ENCODE data around the gene REEP6.
A peak's percentile ranks its signal among the peaks of the same experiment; 100 is the strongest.

The REEP6 gene

GRCh38 chr19:1460033-1460995 lies 30.7 kb upstream of the REEP6 start:
- H3K27me3 ChIP-seq (ENCODE audit: control insufficient read depth, insufficient read depth, low read length): peaks cover 24% of the 10 kb centered on the region
- no peak overlapping the region for H3K4me3 ChIP-seq (ENCODE audit: low read length)
- H3K9me3 ChIP-seq (replicated peaks; ENCODE audit: low read length): no peaks in the 10 kb centered on the region
- H3K36me3 ChIP-seq (ENCODE audit: insufficient read depth, low read length): no peaks in the 10 kb centered on the region
- H3K9ac ChIP-seq (ENCODE audit: low read depth, low read length): no peak overlapping the region
- H3K4me1 ChIP-seq (ENCODE audit: control insufficient read depth, insufficient read depth, low read length): no peaks in the 10 kb centered on the region
- H3K4me2 ChIP-seq (ENCODE audit: low read length): no peak overlapping the region

- no peak overlapping the region for H3K4me2 ChIP-seq (ENCODE audit: low read length)
- H3K4me3 ChIP-seq (ENCODE audit: low read length): no peak overlapping the region
- no peaks in the 10 kb centered on the region for H3K36me3 ChIP-seq (ENCODE audit: insufficient read depth, low read length)
- no peaks in the 10 kb centered on the region for H3K9me3 ChIP-seq (replicated peaks; ENCODE audit: low read length)
- peaks cover 12% of the 10 kb centered on the region for H3K27me3 ChIP-seq (ENCODE audit: control insufficient read depth, insufficient read depth, low read length)
- H3K9ac ChIP-seq (ENCODE audit: low read depth, low read length): no peak overlapping the region
- H3K4me1 ChIP-seq (ENCODE audit: control insufficient read depth, insufficient read depth, low read length): peaks cover 7% of the 10 kb centered on the region
Measured at GRCh38 chr19:1461862-1462261, 29.1 kb upstream of the REEP6 start.

DNA sequence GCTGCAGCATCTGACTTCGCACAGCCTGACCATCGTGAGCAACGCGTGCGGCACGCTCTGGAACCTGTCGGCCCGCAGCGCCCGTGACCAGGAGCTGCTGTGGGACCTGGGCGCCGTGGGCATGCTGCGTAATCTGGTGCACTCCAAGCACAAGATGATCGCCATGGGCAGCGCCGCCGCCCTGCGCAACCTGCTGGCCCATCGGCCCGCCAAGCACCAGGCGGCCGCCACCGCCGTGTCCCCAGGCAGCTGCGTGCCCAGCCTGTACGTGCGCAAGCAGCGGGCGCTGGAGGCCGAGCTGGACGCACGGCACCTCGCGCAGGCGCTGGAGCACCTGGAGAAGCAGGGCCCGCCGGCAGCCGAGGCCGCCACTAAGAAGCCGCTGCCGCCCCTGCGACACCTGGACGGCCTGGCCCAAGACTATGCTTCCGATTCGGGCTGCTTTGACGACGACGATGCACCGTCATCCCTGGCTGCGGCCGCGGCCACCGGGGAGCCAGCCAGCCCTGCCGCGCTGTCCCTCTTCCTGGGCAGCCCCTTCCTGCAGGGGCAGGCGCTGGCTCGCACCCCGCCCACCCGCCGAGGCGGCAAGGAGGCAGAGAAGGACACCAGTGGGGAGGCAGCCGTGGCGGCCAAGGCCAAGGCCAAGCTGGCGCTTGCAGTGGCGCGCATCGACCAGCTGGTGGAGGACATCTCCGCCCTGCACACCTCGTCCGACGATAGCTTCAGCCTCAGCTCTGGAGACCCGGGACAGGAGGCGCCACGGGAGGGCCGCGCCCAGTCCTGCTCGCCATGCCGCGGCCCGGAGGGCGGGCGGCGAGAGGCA lies 25.6 kb upstream of the REEP6 start:
- H3K9ac ChIP-seq (ENCODE audit: low read depth, low read length): no peak overlapping the region
- no peak overlapping the region for H3K4me3 ChIP-seq (ENCODE audit: low read length)
- H3K4me2 ChIP-seq (ENCODE audit: low read length): peak overlapping the region; percentile 12
- H3K4me1 ChIP-seq (ENCODE audit: control insufficient read depth, insufficient read depth, low read length): peaks cover 22% of the 10 kb centered on the region
- H3K9me3 ChIP-seq (replicated peaks; ENCODE audit: low read length): no peaks in the 10 kb centered on the region
- no peaks in the 10 kb centered on the region for H3K36me3 ChIP-seq (ENCODE audit: insufficient read depth, low read length)
- peaks cover 19% of the 10 kb centered on the region for H3K27me3 ChIP-seq (ENCODE audit: control insufficient read depth, insufficient read depth, low read length)

DNA sequence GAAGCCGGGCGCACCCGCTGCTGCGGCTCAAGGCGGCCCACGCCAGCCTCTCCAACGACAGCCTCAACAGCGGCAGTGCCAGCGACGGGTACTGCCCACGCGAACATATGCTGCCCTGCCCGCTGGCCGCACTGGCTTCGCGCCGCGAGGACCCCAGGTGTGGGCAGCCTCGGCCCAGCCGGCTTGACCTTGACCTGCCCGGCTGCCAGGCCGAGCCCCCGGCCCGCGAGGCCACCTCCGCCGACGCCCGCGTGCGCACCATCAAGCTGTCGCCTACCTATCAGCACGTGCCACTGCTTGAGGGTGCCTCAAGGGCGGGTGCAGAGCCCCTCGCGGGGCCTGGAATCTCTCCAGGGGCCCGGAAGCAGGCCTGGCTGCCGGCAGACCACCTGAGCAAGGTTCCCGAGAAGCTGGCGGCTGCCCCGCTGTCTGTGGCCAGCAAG lies 24.9 kb upstream of the REEP6 start:
- peaks cover 25% of the 10 kb centered on the region for H3K27me3 ChIP-seq (ENCODE audit: control insufficient read depth, insufficient read depth, low read length)
- H3K4me3 ChIP-seq (ENCODE audit: low read length): no peak overlapping the region

GRCh38 chr19:1466461-1467214 lies 24.3 kb upstream of the REEP6 start:
- Histone ChIP-seq H3K27me3 (ENCODE audit: control insufficient read depth, insufficient read depth, low read length) (peaks cover 31% of the 10 kb centered on the region), H3K4me2 (ENCODE audit: low read length) (no peak overlapping the region), H3K4me3 (ENCODE audit: low read length) (no peak overlapping the region), H3K36me3 (ENCODE audit: insufficient read depth, low read length) (no peaks in the 10 kb centered on the region), H3K4me1 (ENCODE audit: control insufficient read depth, insufficient read depth, low read length) (peaks cover 35% of the 10 kb centered on the region), H3K9ac (ENCODE audit: low read depth, low read length) (no peak overlapping the region), H3K9me3 (replicated peaks; ENCODE audit: low read length) (no peaks in the 10 kb centered on the region)

More for the DNA sequence above, 24.9 kb upstream of the REEP6 start:
- H3K36me3 ChIP-seq (ENCODE audit: insufficient read depth, low read length): no peaks in the 10 kb centered on the region
- H3K4me2 ChIP-seq (ENCODE audit: low read length): peak overlapping the region; percentile 12
- peaks cover 29% of the 10 kb centered on the region for H3K4me1 ChIP-seq (ENCODE audit: control insufficient read depth, insufficient read depth, low read length)
- H3K9ac ChIP-seq (ENCODE audit: low read depth, low read length): no peak overlapping the region
- no peaks in the 10 kb centered on the region for H3K9me3 ChIP-seq (replicated peaks; ENCODE audit: low read length)

DNA sequence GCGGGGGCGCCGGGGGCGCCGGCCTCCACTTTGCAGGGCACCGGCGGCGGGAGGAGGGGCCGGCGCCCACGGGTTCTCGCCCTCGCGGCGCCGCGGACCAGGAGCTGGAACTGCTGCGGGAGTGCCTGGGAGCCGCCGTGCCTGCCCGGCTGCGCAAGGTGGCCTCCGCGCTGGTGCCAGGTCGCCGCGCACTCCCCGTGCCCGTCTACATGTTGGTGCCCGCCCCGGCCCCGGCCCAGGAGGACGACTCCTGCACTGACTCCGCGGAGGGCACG lies 23.8 kb upstream of the REEP6 start:
- Histone ChIP-seq H3K36me3 (ENCODE audit: insufficient read depth, low read length) (no peaks in the 10 kb centered on the region), H3K4me2 (ENCODE audit: low read length) (peak overlapping the region; percentile 44), H3K9me3 (replicated peaks; ENCODE audit: low read length) (no peaks in the 10 kb centered on the region), H3K27me3 (ENCODE audit: control insufficient read depth, insufficient read depth, low read length) (peaks cover 36% of the 10 kb centered on the region), H3K4me3 (ENCODE audit: low read length) (no peak overlapping the region), H3K4me1 (ENCODE audit: control insufficient read depth, insufficient read depth, low read length) (peaks cover 37% of the 10 kb centered on the region), H3K9ac (ENCODE audit: low read depth, low read length) (no peak overlapping the region)

GRCh38 chr19:1467490-1468273 lies 23.3 kb upstream of the REEP6 start:
- Histone ChIP-seq H3K9ac (ENCODE audit: low read depth, low read length) (no peak overlapping the region), H3K4me2 (ENCODE audit: low read length) (peak overlapping the region; percentile 81), H3K4me3 (ENCODE audit: low read length) (peak overlapping the region; percentile 55), H3K9me3 (replicated peaks; ENCODE audit: low read length) (no peaks in the 10 kb centered on the region), H3K4me1 (ENCODE audit: control insufficient read depth, insufficient read depth, low read length) (peaks cover 37% of the 10 kb centered on the region), H3K36me3 (ENCODE audit: insufficient read depth, low read length) (no peaks in the 10 kb centered on the region), H3K27me3 (ENCODE audit: control insufficient read depth, insufficient read depth, low read length) (peaks cover 41% of the 10 kb centered on the region)

DNA sequence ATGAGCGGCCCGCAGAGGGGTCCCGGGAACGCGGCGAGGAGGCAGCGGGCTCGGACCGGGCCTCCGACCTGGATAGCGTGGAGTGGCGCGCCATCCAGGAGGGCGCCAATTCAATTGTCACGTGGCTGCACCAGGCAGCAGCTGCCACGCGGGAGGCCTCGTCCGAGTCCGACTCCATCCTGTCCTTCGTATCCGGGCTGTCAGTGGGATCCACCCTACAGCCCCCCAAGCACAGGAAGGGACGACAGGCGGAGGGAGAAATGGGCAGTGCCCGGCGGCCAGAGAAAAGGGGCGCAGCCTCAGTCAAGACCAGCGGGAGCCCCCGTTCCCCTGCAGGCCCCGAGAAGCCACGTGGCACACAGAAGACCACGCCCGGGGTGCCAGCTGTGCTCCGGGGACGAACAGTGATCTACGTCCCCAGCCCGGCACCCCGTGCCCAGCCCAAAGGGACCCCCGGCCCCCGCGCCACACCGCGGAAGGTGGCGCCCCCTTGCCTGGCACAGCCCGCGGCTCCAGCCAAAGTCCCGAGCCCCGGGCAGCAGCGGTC lies 22.6 kb upstream of the REEP6 start:
- no peaks in the 10 kb centered on the region for H3K9me3 ChIP-seq (replicated peaks; ENCODE audit: low read length)
- peak overlapping the region; percentile 55 for H3K4me3 ChIP-seq (ENCODE audit: low read length)
- H3K36me3 ChIP-seq (ENCODE audit: insufficient read depth, low read length): no peaks in the 10 kb centered on the region
- peak overlapping the region; percentile 81 for H3K4me2 ChIP-seq (ENCODE audit: low read length)
- peaks cover 47% of the 10 kb centered on the region for H3K27me3 ChIP-seq (ENCODE audit: control insufficient read depth, insufficient read depth, low read length)
- H3K9ac ChIP-seq (ENCODE audit: low read depth, low read length): no peak overlapping the region
- peaks cover 37% of the 10 kb centered on the region for H3K4me1 ChIP-seq (ENCODE audit: control insufficient read depth, insufficient read depth, low read length)

DNA sequence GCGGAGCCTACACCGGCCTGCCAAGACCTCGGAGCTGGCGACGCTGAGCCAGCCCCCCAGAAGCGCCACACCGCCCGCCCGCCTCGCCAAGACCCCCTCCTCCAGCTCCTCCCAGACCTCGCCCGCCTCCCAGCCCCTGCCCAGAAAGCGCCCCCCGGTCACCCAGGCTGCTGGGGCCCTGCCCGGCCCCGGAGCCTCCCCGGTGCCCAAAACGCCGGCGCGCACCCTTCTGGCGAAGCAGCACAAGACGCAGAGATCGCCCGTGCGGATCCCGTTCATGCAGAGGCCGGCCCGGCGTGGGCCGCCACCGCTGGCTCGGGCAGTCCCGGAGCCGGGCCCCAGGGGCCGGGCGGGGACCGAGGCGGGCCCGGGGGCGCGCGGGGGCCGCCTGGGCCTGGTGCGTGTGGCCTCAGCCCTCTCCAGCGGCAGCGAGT lies 22.1 kb upstream of the REEP6 start:
- Histone ChIP-seq H3K4me3 (ENCODE audit: low read length) (peak overlapping the region; percentile 56), H3K9ac (ENCODE audit: low read depth, low read length) (no peak overlapping the region), H3K9me3 (replicated peaks; ENCODE audit: low read length) (no peaks in the 10 kb centered on the region), H3K27me3 (ENCODE audit: control insufficient read depth, insufficient read depth, low read length) (peaks cover 50% of the 10 kb centered on the region), H3K4me2 (ENCODE audit: low read length) (peak overlapping the region; percentile 81), H3K36me3 (ENCODE audit: insufficient read depth, low read length) (no peaks in the 10 kb centered on the region), H3K4me1 (ENCODE audit: control insufficient read depth, insufficient read depth, low read length) (peaks cover 37% of the 10 kb centered on the region)

- H3K4me3 ChIP-seq (ENCODE audit: low read length): peak overlapping the region; percentile 56
- H3K36me3 ChIP-seq (ENCODE audit: insufficient read depth, low read length): no peaks in the 10 kb centered on the region
- H3K4me1 ChIP-seq (ENCODE audit: control insufficient read depth, insufficient read depth, low read length): peaks cover 37% of the 10 kb centered on the region
- peaks cover 50% of the 10 kb centered on the region for H3K27me3 ChIP-seq (ENCODE audit: control insufficient read depth, insufficient read depth, low read length)
- H3K9ac ChIP-seq (ENCODE audit: low read depth, low read length): no peak overlapping the region
- no peaks in the 10 kb centered on the region for H3K9me3 ChIP-seq (replicated peaks; ENCODE audit: low read length)
- H3K4me2 ChIP-seq (ENCODE audit: low read length): peak overlapping the region; percentile 81
Measured at GRCh38 chr19:1469255-1470054, 21.5 kb upstream of the REEP6 start.
